Measurements from ENCODE around the gene IPO9. TPM values are rescaled to one million over a fixed set of nuclear protein-coding genes. Genes with fewer than 3 reads are reported as not detected.

Gene IPO9
- total and polyA plus RNA-seq, 10 of the 15 experiments (the other 5 are each of a cell fraction or from before 2014, with no cell fraction given) = 19.1 to 77.3 (median 34.1) TPM

DNA sequence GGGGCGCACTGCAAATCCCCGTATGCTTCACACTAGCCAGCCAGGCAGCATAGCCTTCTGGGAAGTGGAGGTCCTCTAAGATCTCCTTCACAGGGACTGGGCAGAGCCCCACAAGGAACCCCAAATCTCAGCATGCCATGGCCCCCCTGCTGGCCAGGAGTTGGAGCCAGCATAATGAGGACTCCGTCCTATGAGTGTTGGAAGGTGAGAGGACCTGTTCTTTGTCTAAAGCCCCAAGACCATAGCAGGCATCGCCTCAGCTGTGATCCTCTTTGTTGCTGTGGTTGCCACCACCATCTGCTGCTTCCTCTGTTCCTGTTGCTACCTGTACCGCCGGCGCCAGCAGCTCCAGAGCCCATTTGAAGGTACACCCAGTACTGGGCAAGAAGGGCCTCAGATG lies 61.3 kb downstream of the IPO9 start:
- WGBS (ENCODE audit: insufficient coverage, insufficient replicate concordance, low lambda C conversion rate, missing lambda C conversion rate) = 68% methylated on average over 7 of the region's 7 CpGs
- Histone ChIP-seq H3K27ac (ENCODE audit: control insufficient read depth, insufficient read depth) (no peak overlapping the region), H3K27me3 (replicated peaks in 1 of 2; ENCODE audit: control insufficient read depth in 2 of 2, insufficient read depth in 2 of 2, low read length in 1 of 2) (peaks cover 2 to 12% of the 10 kb centered on the region in 2 experiments; a peak in 3 of 4 replicates), H3K79me2 (ENCODE audit: control insufficient read depth, insufficient read depth, low read length) (no peaks in the 10 kb centered on the region), H3K9me3 (replicated peaks; ENCODE audit: control insufficient read depth, insufficient read depth, low read length) (no peaks in the 10 kb centered on the region), H3K4me3 (no peak overlapping the region), H3K4me1 (ENCODE audit: control insufficient read depth, insufficient read depth, low read length) (no peaks in the 10 kb centered on the region), H2AFZ (ENCODE audit: control insufficient read depth, low read depth, low read length) (no peak overlapping the region), H3K4me2 (ENCODE audit: control insufficient read depth, insufficient read depth) (no peak overlapping the region), H3K9ac (ENCODE audit: control insufficient read depth, insufficient read depth, low read length) (no peak overlapping the region), H4K20me1 (ENCODE audit: control insufficient read depth, insufficient read depth) (no peaks in the 10 kb centered on the region), H3K36me3 (ENCODE audit: control insufficient read depth in 2 of 2, insufficient read depth in 2 of 2, low read length in 1 of 2) (no peaks in the 10 kb centered on the region; a peak in 1 of 4 replicates)
- ChIA-PET RAD21 (ENCODE audit: unreplicated experiment) (interaction anchor here (0.6 kb wide), 1 partner anchor 227 kb away, joined by 3 read pairs; no protein-coding TSS in a partner anchor), CTCF (interaction anchor here (10.2 kb wide), 1 partner anchor 78 kb away, joined by 233 read pairs; no protein-coding TSS in a partner anchor), SMC1A (ENCODE audit: uncharacterized antibody, unreplicated experiment) (no interaction called here), POLR2A (no interaction called here)
- intact Hi-C loops (cut with micrococcal nuclease; ENCODE audit: unreplicated experiment) (no loop called here), in situ Hi-C loops (cut with MboI) (loop anchor here (5.0 kb wide), 2 partner anchors 82 to 232 kb away; partner anchors contain the start of gene GPR37L1)
- FAIRE-seq = no peak
- TF ChIP-seq, protein P1, sequence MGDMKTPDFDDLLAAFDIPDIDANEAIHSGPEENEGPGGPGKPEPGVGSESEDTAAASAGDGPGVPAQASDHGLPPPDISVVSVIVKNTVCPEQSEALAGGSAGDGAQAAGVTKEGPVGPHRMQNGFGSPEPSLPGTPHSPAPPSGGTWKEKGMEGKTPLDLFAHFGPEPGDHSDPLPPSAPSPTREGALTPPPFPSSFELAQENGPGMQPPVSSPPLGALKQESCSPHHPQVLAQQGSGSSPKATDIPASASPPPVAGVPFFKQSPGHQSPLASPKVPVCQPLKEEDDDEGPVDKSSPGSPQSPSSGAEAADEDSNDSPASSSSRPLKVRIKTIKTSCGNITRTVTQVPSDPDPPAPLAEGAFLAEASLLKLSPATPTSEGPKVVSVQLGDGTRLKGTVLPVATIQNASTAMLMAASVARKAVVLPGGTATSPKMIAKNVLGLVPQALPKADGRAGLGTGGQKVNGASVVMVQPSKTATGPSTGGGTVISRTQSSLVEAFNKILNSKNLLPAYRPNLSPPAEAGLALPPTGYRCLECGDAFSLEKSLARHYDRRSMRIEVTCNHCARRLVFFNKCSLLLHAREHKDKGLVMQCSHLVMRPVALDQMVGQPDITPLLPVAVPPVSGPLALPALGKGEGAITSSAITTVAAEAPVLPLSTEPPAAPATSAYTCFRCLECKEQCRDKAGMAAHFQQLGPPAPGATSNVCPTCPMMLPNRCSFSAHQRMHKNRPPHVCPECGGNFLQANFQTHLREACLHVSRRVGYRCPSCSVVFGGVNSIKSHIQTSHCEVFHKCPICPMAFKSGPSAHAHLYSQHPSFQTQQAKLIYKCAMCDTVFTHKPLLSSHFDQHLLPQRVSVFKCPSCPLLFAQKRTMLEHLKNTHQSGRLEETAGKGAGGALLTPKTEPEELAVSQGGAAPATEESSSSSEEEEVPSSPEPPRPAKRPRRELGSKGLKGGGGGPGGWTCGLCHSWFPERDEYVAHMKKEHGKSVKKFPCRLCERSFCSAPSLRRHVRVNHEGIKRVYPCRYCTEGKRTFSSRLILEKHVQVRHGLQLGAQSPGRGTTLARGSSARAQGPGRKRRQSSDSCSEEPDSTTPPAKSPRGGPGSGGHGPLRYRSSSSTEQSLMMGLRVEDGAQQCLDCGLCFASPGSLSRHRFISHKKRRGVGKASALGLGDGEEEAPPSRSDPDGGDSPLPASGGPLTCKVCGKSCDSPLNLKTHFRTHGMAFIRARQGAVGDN (IDR thresholded peaks at IDR 0.05) = no peak
- DNase-seq (ENCODE audit: low read depth, low spot score) = no peak
- BruUV-seq (replicated peaks) = no TSS peak
- no peak for ATAC-seq

Measured in GM12878 (cell line).